Neuronal stem cell (in vitro differentiated cells): ENCODE measurements around the gene GRIK4.
A peak's percentile ranks its signal among the peaks of the same experiment; 100 is the strongest.

Experiments used
- DNase-seq: peaks from one replicate; pipeline ENCODE4 v3.0.0-alpha.2; 2013; ENCODE audit warnings: low spot score
- H2AFZ ChIP-seq: one replicate; pipeline ENCODE4 v1.6.1; 2013; ENCODE audit warnings: mild to moderate bottlenecking, low read length, inconsistent platforms
- H2AK5ac ChIP-seq: 2 replicates; pipeline ENCODE4 v1.6.1; 2013; ENCODE audit warnings: low read depth, mild to moderate bottlenecking, inconsistent platforms, low read length, moderate library complexity, mixed read lengths
- H2BK120ac ChIP-seq: 2 replicates; pipeline ENCODE4 v1.6.1; 2013; ENCODE audit warnings: low read depth, mild to moderate bottlenecking, inconsistent platforms, low read length, moderate library complexity, mixed read lengths
- H2BK12ac ChIP-seq: one replicate; pipeline ENCODE4 v1.6.1; 2013; ENCODE audit warnings: low read length, inconsistent platforms
- H2BK15ac ChIP-seq: 2 replicates; pipeline ENCODE4 v1.6.1; 2013; ENCODE audit warnings: mild to moderate bottlenecking, low read length, inconsistent platforms, mixed read lengths
- H2BK5ac ChIP-seq: one replicate; pipeline ENCODE4 v1.6.1; 2013; ENCODE audit warnings: inconsistent platforms, mild to moderate bottlenecking, low read length, moderate library complexity
- H3K14ac ChIP-seq: one replicate; pipeline ENCODE4 v1.6.1; 2013; ENCODE audit warnings: low read length, inconsistent platforms
- H3K18ac ChIP-seq: 2 replicates; pipeline ENCODE4 v1.6.1; 2013; ENCODE audit warnings: low read length, inconsistent platforms
- H3K23ac ChIP-seq: 2 replicates; pipeline ENCODE4 v1.6.1; 2013; ENCODE audit warnings: low read depth, mild to moderate bottlenecking, mixed read lengths, low read length, inconsistent platforms; ENCODE audit not compliant: poor library complexity
- H3K27ac ChIP-seq: replicated peaks from 3 replicates; pipeline ENCODE4 v1.5.1; 2013; ENCODE audit warnings: low read length, inconsistent platforms
- H3K27me3 ChIP-seq, 3 experiments: 2 replicates each; pipeline ENCODE4 v1.6.1; 2013; ENCODE audit warnings: low read length in 3 of 3, mild to moderate bottlenecking in 2 of 3, inconsistent platforms in 1 of 3, low read depth in 1 of 3, mixed read lengths in 1 of 3, moderate library complexity in 1 of 3; ENCODE audit not compliant: control insufficient read depth in 3 of 3, insufficient read depth in 3 of 3
- H3K36me3 ChIP-seq, 2 donors: replicated peaks in 1 of 2; 2 replicates each; pipeline ENCODE4 v1.6.1; 2013; ENCODE audit warnings: low read length in 2 of 2; ENCODE audit not compliant: control insufficient read depth in 2 of 2, insufficient read depth in 2 of 2
- H3K4ac ChIP-seq: 2 replicates; pipeline ENCODE4 v1.6.1; 2013; ENCODE audit warnings: inconsistent platforms, mild to moderate bottlenecking, low read length, moderate library complexity
- H3K4me1 ChIP-seq, 2 donors: 1 replicate in 1 of 2; 2 replicates in 1 of 2; pipeline ENCODE4 v1.6.1; 2013; ENCODE audit warnings: low read length in 2 of 2, low read depth in 1 of 2; ENCODE audit not compliant: control insufficient read depth in 2 of 2, insufficient read depth in 1 of 2
- H3K4me2 ChIP-seq: one replicate; pipeline ENCODE4 v1.6.1; 2013; ENCODE audit warnings: mild to moderate bottlenecking, low read length, inconsistent platforms; ENCODE audit not compliant: insufficient read depth, poor library complexity, severe bottlenecking
- H3K4me3 ChIP-seq, 2 donors: 2 replicates each; pipeline ENCODE4 v1.5.1; 2013; ENCODE audit warnings: low read length in 2 of 2, mild to moderate bottlenecking in 2 of 2, inconsistent platforms in 1 of 2, moderate library complexity in 1 of 2
- H3K79me1 ChIP-seq: one replicate; pipeline ENCODE4 v1.6.1; 2013; ENCODE audit warnings: low read depth, mild to moderate bottlenecking, inconsistent platforms, low read length, moderate library complexity
- H3K9ac ChIP-seq: one replicate; pipeline ENCODE4 v1.6.1; 2013; ENCODE audit warnings: mild to moderate bottlenecking, low read depth, low read length, inconsistent platforms; ENCODE audit not compliant: poor library complexity
- H3K9me3 ChIP-seq, 2 donors: replicated peaks in 1 of 2; 2 replicates each; pipeline versions ENCODE3 to v1.6.1; 2013; ENCODE audit warnings: low read length in 2 of 2, mild to moderate bottlenecking in 2 of 2, inconsistent platforms in 1 of 2, low read depth in 1 of 2, mixed read lengths in 1 of 2, moderate library complexity in 1 of 2; ENCODE audit not compliant: control insufficient read depth in 2 of 2, insufficient read depth in 1 of 2
- H4K8ac ChIP-seq: one replicate; pipeline ENCODE4 v1.6.1; 2013; ENCODE audit warnings: low read depth, mild to moderate bottlenecking, inconsistent platforms, low read length, moderate library complexity
- H4K91ac ChIP-seq: one replicate; pipeline ENCODE4 v1.6.1; 2013; ENCODE audit warnings: low read length, low read depth, mild to moderate bottlenecking, inconsistent platforms; ENCODE audit not compliant: poor library complexity
- WGBS, 2 donors: extraction: QIAGEN DNeasy Blood & Tissue Kit; methylation state at CpG; one replicate each; pipeline ENCODE4 v1.1.7; 2013; ENCODE audit warnings: missing lambda C conversion rate in 2 of 2, mixed read lengths in 1 of 2; ENCODE audit not compliant: insufficient read length in 2 of 2, insufficient replicate concordance in 1 of 2; ENCODE audit errors: extremely low coverage in 2 of 2; 5-methylcytosine and 5-hydroxymethylcytosine counted together

Gene GRIK4

GRCh38 chr11:120807414-120808150 lies 296.0 kb downstream of the GRIK4 start:
- Histone ChIP-seq H3K14ac (no peak overlapping the region), H3K79me1 (no peaks in the 10 kb centered on the region), H4K8ac (no peak overlapping the region), H3K4ac (no peak overlapping the region), H3K23ac (no peak overlapping the region), H2AFZ (no peak overlapping the region), H3K9ac (no peak overlapping the region), H2BK15ac (no peak overlapping the region), H3K4me1 (peaks cover 4 to 12% of the 10 kb centered on the region in 2 donors), H3K27me3 (no peaks in the 10 kb centered on the region), H3K18ac (peak overlapping the region; percentile 55), H2BK12ac (no peak overlapping the region), H3K4me3 (no peak overlapping the region), H3K27ac (no peak overlapping the region), H3K4me2 (no peak overlapping the region), H3K36me3 (no peaks in the 10 kb centered on the region), H2AK5ac (no peak overlapping the region), H3K9me3 (no peaks in the 10 kb centered on the region), H2BK5ac (no peak overlapping the region), H2BK120ac (no peak overlapping the region), H4K91ac (no peak overlapping the region)
- DNase-seq = peak; percentile 24
- no CpG with 5 or more reads among the region's 13 CpGs for WGBS, 2 donors

- Histone ChIP-seq H3K27me3 (no peaks in the 10 kb centered on the region), H3K4me3 (peak overlapping the region in 1 of 2 donors; percentile 3), H4K8ac (no peak overlapping the region), H2AK5ac (no peak overlapping the region), H3K79me1 (no peaks in the 10 kb centered on the region), H2BK120ac (no peak overlapping the region), H3K23ac (no peak overlapping the region), H2AFZ (no peak overlapping the region), H3K9me3 (no peaks in the 10 kb centered on the region), H3K9ac (no peak overlapping the region), H2BK5ac (no peak overlapping the region), H3K14ac (no peak overlapping the region), H3K4me1 (peaks cover 4 to 12% of the 10 kb centered on the region in 2 donors), H2BK15ac (no peak overlapping the region), H3K18ac (no peak overlapping the region), H2BK12ac (no peak overlapping the region), H3K36me3 (no peaks in the 10 kb centered on the region), H4K91ac (no peak overlapping the region), H3K4ac (no peak overlapping the region), H3K27ac (no peak overlapping the region), H3K4me2 (no peak overlapping the region)
- WGBS, 2 donors = no CpG with 5 or more reads among the region's 5 CpGs
- DNase-seq = no peak
Observed at GRCh38 chr11:120808616-120809050, 297.1 kb downstream of the GRIK4 start.

DNA sequence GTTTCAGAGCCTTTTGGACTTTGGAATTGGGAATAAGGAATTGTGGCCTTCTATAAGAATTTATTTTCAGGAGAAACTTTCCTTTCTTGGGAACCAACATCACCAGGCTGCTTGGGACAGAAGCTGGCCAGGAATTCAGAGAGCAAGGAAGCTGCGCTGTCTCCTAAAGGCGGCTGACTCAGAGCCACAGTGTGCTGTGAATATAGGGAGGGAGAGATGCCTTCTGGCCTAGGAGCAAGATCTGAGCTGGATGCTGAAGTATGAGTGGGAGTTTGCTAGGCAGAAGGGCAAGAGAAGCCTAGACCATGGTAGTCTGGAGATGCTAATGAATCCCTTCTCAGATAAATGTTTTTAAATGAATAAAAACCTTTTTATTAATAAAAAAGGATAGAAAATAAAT lies 298.7 kb downstream of the GRIK4 start:
- no peak overlapping the region for H3K18ac ChIP-seq
- no peak overlapping the region for H2BK15ac ChIP-seq
- H3K27me3 ChIP-seq = no peaks in the 10 kb centered on the region
- H3K4me3 ChIP-seq = no peak overlapping the region
- no peak overlapping the region for H2BK12ac ChIP-seq
- H3K4me2 ChIP-seq = no peak overlapping the region
- DNase-seq = no peak
- peaks cover 4 to 12% of the 10 kb centered on the region in 2 donors for H3K4me1 ChIP-seq
- no peak overlapping the region for H2AK5ac ChIP-seq
- H2BK5ac ChIP-seq = no peak overlapping the region
- WGBS, 2 donors = no CpG with 5 or more reads among the region's 2 CpGs
- H3K9ac ChIP-seq = no peak overlapping the region
- H3K9me3 ChIP-seq = no peaks in the 10 kb centered on the region
- H3K36me3 ChIP-seq = no peaks in the 10 kb centered on the region
- no peak overlapping the region for H3K4ac ChIP-seq
- no peak overlapping the region for H3K14ac ChIP-seq
- no peaks in the 10 kb centered on the region for H3K79me1 ChIP-seq
- no peak overlapping the region for H2BK120ac ChIP-seq
- no peak overlapping the region for H4K91ac ChIP-seq
- H3K27ac ChIP-seq = no peak overlapping the region
- no peak overlapping the region for H3K23ac ChIP-seq
- no peak overlapping the region for H4K8ac ChIP-seq
- no peak overlapping the region for H2AFZ ChIP-seq

DNA sequence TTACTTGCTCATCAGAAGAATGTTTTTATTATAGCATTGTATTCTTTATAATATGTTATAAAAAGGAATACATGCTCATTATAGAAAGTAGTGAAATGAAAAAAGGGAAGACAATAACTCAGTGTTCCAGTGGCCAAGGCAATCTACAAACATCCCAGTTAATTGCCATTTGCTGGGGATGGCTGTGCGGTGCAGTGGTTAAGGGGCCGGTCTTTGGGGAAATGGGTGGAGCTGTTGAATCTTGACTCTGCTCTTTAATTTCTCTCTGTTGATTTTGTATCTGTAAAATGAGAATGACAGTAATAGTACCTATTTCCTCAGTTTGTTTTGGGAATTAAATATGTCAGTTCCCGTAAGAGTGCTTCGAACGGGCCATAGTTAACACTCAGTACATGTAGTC lies 299.7 kb downstream of the GRIK4 start:
- H3K4me3 ChIP-seq = no peak overlapping the region
- no peak overlapping the region for H2BK12ac ChIP-seq
- H3K14ac ChIP-seq = no peak overlapping the region
- H3K4me1 ChIP-seq = peaks cover 4 to 10% of the 10 kb centered on the region in 2 donors
- H4K91ac ChIP-seq = no peak overlapping the region
- no peaks in the 10 kb centered on the region for H3K79me1 ChIP-seq
- no peak for DNase-seq
- no peak overlapping the region for H2BK5ac ChIP-seq
- WGBS, 2 donors = no CpG with 5 or more reads among the region's 5 CpGs
- H2BK15ac ChIP-seq = no peak overlapping the region
- no peak overlapping the region for H4K8ac ChIP-seq
- H3K27me3 ChIP-seq = no peaks in the 10 kb centered on the region
- H3K9me3 ChIP-seq = no peaks in the 10 kb centered on the region
- H3K27ac ChIP-seq = no peak overlapping the region
- no peak overlapping the region for H3K23ac ChIP-seq
- no peaks in the 10 kb centered on the region for H3K36me3 ChIP-seq
- H2BK120ac ChIP-seq = no peak overlapping the region
- H3K4ac ChIP-seq = no peak overlapping the region
- H3K4me2 ChIP-seq = no peak overlapping the region
- H3K18ac ChIP-seq = no peak overlapping the region
- no peak overlapping the region for H2AFZ ChIP-seq
- no peak overlapping the region for H2AK5ac ChIP-seq
- no peak overlapping the region for H3K9ac ChIP-seq
